ENCODE data around the gene FFAR4. TPM values are rescaled to one million over a fixed set of nuclear protein-coding genes. Genes with fewer than 3 reads are reported as not detected.

FFAR4 gene
- total and polyA plus RNA-seq, 2 experiments from 2014 or later, result 0.06 TPM; not detected in 1

- TF ChIP-seq ZNF462 (CRISPR knock-in tag; IDR thresholded peaks at IDR 0.05), result no peak
- no peak for TF ChIP-seq ZNF331 (CRISPR knock-in tag; IDR thresholded peaks at IDR 0.05; ENCODE audit: low read depth)
Observed at GRCh38 chr10:93597075-93597599, 30.7 kb downstream of the FFAR4 start (continued).

- ATAC-seq, result no peak
- no peaks in the 10 kb centered on the region for H3K36me3 Mint-ChIP-seq (ENCODE audit: low read depth)
- Histone ChIP-seq H3K79me2 (replicated peaks; ENCODE audit: insufficient read depth) (no peaks in the 10 kb centered on the region), H2AFZ (no peak overlapping the region), H3K4me1 (ENCODE audit: insufficient read depth) (peaks cover 10% of the 10 kb centered on the region; the same call in 1 of the 2 replicates), H3K9me2 (ENCODE audit: insufficient read depth) (no peaks in the 10 kb centered on the region), H4K20me1 (replicated peaks; ENCODE audit: insufficient read depth) (peaks cover 3% of the 10 kb centered on the region; the same call in 1 of the 2 replicates), H3F3A (replicated peaks; ENCODE audit: low read depth) (no peaks in the 10 kb centered on the region), H3K4me3 (no peak overlapping the region), H3K4me2 (no peak overlapping the region), H3K27me3 (ENCODE audit: insufficient read depth) (peaks cover 54% of the 10 kb centered on the region), H3K27ac (ENCODE audit: low read depth) (no peak overlapping the region), H3K36me3 (ENCODE audit: insufficient read depth) (no peaks in the 10 kb centered on the region)
- H3K27me3 Mint-ChIP-seq (ENCODE audit: insufficient read depth, low read depth, poor library complexity), result peaks cover 44% of the 10 kb centered on the region
- H3K27ac Mint-ChIP-seq, result no peak overlapping the region
- no peak overlapping the region for H3K4me3 Mint-ChIP-seq
- DNase-seq (ENCODE audit: low spot score), result no peak
- no peaks in the 10 kb centered on the region for H3K9me3 Mint-ChIP-seq
- peaks cover 11% of the 10 kb centered on the region for H3K4me1 Mint-ChIP-seq
- TF ChIP-seq EZH2 (IDR thresholded peaks at IDR 0.05; ENCODE audit: low read depth, unreplicated experiment) (no peak), ETS1 (IDR thresholded peaks at IDR 0.05) (no peak), ZNF331 (CRISPR knock-in tag; IDR thresholded peaks at IDR 0.05; ENCODE audit: low read depth) (no peak), STAT1 (IDR thresholded peaks at IDR 0.05; ENCODE audit: unreplicated experiment) (no peak), EZH2phosphoT487 (IDR thresholded peaks at IDR 0.05; ENCODE audit: unreplicated experiment) (no peak), ZNF114 (CRISPR knock-in tag; IDR thresholded peaks at IDR 0.05) (no peak), JUNB (IDR thresholded peaks at IDR 0.05; ENCODE audit: unreplicated experiment) (no peak), CREB1 (CRISPR knock-in tag; IDR thresholded peaks at IDR 0.05; ENCODE audit: low read depth) (no peak), NANOG (IDR thresholded peaks at IDR 0.05; ENCODE audit: borderline replicate concordance) (no peak), REST (IDR thresholded peaks at IDR 0.05; ENCODE audit: unreplicated experiment) (no peak)
Observed at GRCh38 chr10:93598157-93598556, 31.7 kb downstream of the FFAR4 start.
